Measurements from ENCODE around the gene ANXA3. TPM values are rescaled to one million over a fixed set of nuclear protein-coding genes. Genes with fewer than 3 reads are reported as not detected.

ANXA3 gene
- polyA plus RNA-seq, 1 donor from 2014 or later, result 0.27 TPM

DNA sequence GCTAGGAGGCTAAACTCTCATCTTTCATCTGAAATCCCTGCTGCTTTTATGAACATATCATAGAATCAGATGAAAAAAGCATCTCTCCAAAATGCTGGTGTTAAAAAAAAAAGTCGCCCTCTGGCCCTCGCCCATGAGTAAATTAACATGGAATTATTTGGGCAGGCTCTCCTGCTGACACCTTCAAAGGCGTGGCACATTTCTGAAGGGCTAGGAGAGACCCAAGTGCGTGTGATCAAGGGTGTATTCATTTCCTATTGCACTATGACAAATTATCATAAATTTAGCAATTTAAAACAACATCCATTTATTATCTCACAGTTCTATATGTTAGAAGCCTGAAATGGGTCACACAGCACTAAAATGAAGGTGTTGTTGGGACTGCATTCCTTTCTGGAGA is 5.1 kb downstream of the ANXA3 start:
- no peak overlapping the region for H3K27ac ChIP-seq (ENCODE audit: low read length)
- H3K9me3 ChIP-seq (ENCODE audit: low read length), result no peaks in the 10 kb centered on the region
- H3K36me3 ChIP-seq (ENCODE audit: insufficient read depth, low read length), result no peaks in the 10 kb centered on the region
- H4K20me1 ChIP-seq (ENCODE audit: insufficient read depth), result no peaks in the 10 kb centered on the region
- no peaks in the 10 kb centered on the region for H3K9me2 ChIP-seq (ENCODE audit: insufficient read depth, low read length)
- no peaks in the 10 kb centered on the region for H3K79me2 ChIP-seq (replicated peaks; ENCODE audit: insufficient read depth, low read length)
- H2AFZ ChIP-seq (ENCODE audit: low read depth, low read length), result no peak overlapping the region
- H3K4me2 ChIP-seq (ENCODE audit: low read length), result no peak overlapping the region
- TF ChIP-seq POLR2AphosphoS5 (IDR thresholded peaks at IDR 0.05) (no peak), RAD21 (conservative IDR thresholded peaks at IDR 0.05) (no peak), EP300 (conservative IDR thresholded peaks at IDR 0.05; ENCODE audit: poor library complexity, severe bottlenecking) (no peak)
- TF ChIP-seq, protein P1, sequence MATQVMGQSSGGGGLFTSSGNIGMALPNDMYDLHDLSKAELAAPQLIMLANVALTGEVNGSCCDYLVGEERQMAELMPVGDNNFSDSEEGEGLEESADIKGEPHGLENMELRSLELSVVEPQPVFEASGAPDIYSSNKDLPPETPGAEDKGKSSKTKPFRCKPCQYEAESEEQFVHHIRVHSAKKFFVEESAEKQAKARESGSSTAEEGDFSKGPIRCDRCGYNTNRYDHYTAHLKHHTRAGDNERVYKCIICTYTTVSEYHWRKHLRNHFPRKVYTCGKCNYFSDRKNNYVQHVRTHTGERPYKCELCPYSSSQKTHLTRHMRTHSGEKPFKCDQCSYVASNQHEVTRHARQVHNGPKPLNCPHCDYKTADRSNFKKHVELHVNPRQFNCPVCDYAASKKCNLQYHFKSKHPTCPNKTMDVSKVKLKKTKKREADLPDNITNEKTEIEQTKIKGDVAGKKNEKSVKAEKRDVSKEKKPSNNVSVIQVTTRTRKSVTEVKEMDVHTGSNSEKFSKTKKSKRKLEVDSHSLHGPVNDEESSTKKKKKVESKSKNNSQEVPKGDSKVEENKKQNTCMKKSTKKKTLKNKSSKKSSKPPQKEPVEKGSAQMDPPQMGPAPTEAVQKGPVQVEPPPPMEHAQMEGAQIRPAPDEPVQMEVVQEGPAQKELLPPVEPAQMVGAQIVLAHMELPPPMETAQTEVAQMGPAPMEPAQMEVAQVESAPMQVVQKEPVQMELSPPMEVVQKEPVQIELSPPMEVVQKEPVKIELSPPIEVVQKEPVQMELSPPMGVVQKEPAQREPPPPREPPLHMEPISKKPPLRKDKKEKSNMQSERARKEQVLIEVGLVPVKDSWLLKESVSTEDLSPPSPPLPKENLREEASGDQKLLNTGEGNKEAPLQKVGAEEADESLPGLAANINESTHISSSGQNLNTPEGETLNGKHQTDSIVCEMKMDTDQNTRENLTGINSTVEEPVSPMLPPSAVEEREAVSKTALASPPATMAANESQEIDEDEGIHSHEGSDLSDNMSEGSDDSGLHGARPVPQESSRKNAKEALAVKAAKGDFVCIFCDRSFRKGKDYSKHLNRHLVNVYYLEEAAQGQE (IDR thresholded peaks at IDR 0.05; ENCODE audit: borderline replicate concordance), result no peak
- no peak overlapping the region for H3K9ac ChIP-seq (ENCODE audit: low read length)
- H3F3A ChIP-seq (ENCODE audit: insufficient read depth, low read length, poor library complexity, severe bottlenecking), result no peaks in the 10 kb centered on the region
- H3K4me3 ChIP-seq (ENCODE audit: low read length), result no peak overlapping the region
- peaks cover 15% of the 10 kb centered on the region for H3K27me3 ChIP-seq (ENCODE audit: insufficient read depth, low read depth, low read length)

- no peak overlapping the region for H2AFZ ChIP-seq (ENCODE audit: low read depth, low read length)
- H3K4me2 ChIP-seq (ENCODE audit: low read length), result no peak overlapping the region
- peaks cover 3% of the 10 kb centered on the region for H3K27me3 ChIP-seq (ENCODE audit: insufficient read depth, low read depth, low read length)
- H3F3A ChIP-seq (ENCODE audit: insufficient read depth, low read length, poor library complexity, severe bottlenecking), result no peaks in the 10 kb centered on the region
- no peaks in the 10 kb centered on the region for H3K9me3 ChIP-seq (ENCODE audit: low read length)
- H3K36me3 ChIP-seq (ENCODE audit: insufficient read depth, low read length), result no peaks in the 10 kb centered on the region
- TF ChIP-seq, protein P2, sequence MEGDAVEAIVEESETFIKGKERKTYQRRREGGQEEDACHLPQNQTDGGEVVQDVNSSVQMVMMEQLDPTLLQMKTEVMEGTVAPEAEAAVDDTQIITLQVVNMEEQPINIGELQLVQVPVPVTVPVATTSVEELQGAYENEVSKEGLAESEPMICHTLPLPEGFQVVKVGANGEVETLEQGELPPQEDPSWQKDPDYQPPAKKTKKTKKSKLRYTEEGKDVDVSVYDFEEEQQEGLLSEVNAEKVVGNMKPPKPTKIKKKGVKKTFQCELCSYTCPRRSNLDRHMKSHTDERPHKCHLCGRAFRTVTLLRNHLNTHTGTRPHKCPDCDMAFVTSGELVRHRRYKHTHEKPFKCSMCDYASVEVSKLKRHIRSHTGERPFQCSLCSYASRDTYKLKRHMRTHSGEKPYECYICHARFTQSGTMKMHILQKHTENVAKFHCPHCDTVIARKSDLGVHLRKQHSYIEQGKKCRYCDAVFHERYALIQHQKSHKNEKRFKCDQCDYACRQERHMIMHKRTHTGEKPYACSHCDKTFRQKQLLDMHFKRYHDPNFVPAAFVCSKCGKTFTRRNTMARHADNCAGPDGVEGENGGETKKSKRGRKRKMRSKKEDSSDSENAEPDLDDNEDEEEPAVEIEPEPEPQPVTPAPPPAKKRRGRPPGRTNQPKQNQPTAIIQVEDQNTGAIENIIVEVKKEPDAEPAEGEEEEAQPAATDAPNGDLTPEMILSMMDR (IDR thresholded peaks at IDR 0.05; ENCODE audit: poor library complexity, severe bottlenecking), result no peak
- TF ChIP-seq POLR2AphosphoS5 (IDR thresholded peaks at IDR 0.05), result no peak
- no peak for TF ChIP-seq TAF1 (IDR thresholded peaks at IDR 0.05; ENCODE audit: low read depth)
- no peak for TF ChIP-seq SMC3 (conservative IDR thresholded peaks at IDR 0.05; ENCODE audit: poor library complexity)
- TF ChIP-seq EZH2 (IDR thresholded peaks at IDR 0.05; ENCODE audit: borderline replicate concordance, insufficient read depth, low read length, poor library complexity, severe bottlenecking), result no peak
- TF ChIP-seq EP300 (conservative IDR thresholded peaks at IDR 0.05; ENCODE audit: poor library complexity, severe bottlenecking), result no peak
- TF ChIP-seq RAD21 (conservative IDR thresholded peaks at IDR 0.05), result no peak
- TF ChIP-seq MXI1 (conservative IDR thresholded peaks at IDR 0.05; ENCODE audit: poor library complexity, severe bottlenecking), result no peak
- TF ChIP-seq, protein P1 (IDR thresholded peaks at IDR 0.05; ENCODE audit: borderline replicate concordance), result no peak
- no peak overlapping the region for H3K4me3 ChIP-seq (ENCODE audit: low read length)
- no peaks in the 10 kb centered on the region for H4K20me1 ChIP-seq (ENCODE audit: insufficient read depth)
- no peaks in the 10 kb centered on the region for H3K9me2 ChIP-seq (ENCODE audit: insufficient read depth, low read length)
- no peak overlapping the region for H3K27ac ChIP-seq (ENCODE audit: low read length)
- no peaks in the 10 kb centered on the region for H3K79me2 ChIP-seq (replicated peaks; ENCODE audit: insufficient read depth, low read length)
- no peak overlapping the region for H3K9ac ChIP-seq (ENCODE audit: low read length)
Observed at GRCh38 chr4:78557841-78558240, 6.3 kb downstream of the ANXA3 start.

All from neural cell (in vitro differentiated cells).